Smooth muscle cell (in vitro differentiated cells): Measurements from ENCODE around the gene NDUFAF2. TPM values are rescaled to one million over a fixed set of nuclear protein-coding genes. Genes with fewer than 3 reads are reported as not detected.

ENCODE experiments used
- DNase-seq: peaks from one replicate; lab custom pipeline; 2025; ENCODE audit not compliant: unreplicated experiment; lab: John Stamatoyannopoulos, UW
- H2AFZ ChIP-seq: fragments of 200-600 bp; sonication (generic); 2 replicates; pipeline ENCODE4 v1.6.0; 2016; ENCODE audit warnings: antibody characterized with exemption, low read depth, mild to moderate bottlenecking
- H3F3A ChIP-seq: fragments of 200-600 bp; sonication (generic); 2 replicates; pipeline ENCODE4 v1.6.0; 2017; ENCODE audit warnings: antibody characterized with exemption, low read depth
- H3K27ac ChIP-seq: fragments of 200-600 bp; sonication (generic); 2 replicates; pipeline ENCODE4 v1.5.1; 2016; ENCODE audit warnings: low read depth, mild to moderate bottlenecking
- H3K27me3 ChIP-seq: fragments of 200-600 bp; sonication (generic); 2 replicates; pipeline ENCODE4 v1.6.1; 2016; ENCODE audit warnings: low read depth, mild to moderate bottlenecking
- H3K36me3 ChIP-seq: fragments of 200-600 bp; sonication (generic); 2 replicates; pipeline ENCODE4 v1.5.1; 2016; ENCODE audit warnings: low read depth
- H3K4me1 ChIP-seq: fragments of 200-600 bp; sonication (generic); 2 replicates; pipeline ENCODE4 v1.5.1; 2016; ENCODE audit warnings: low read depth
- H3K4me2 ChIP-seq: fragments of 200-600 bp; sonication (generic); 2 replicates; pipeline ENCODE4 v1.6.0; 2016; ENCODE audit warnings: mild to moderate bottlenecking
- H3K4me3 ChIP-seq: fragments of 200-600 bp; sonication (generic); 2 replicates; pipeline ENCODE4 v1.5.1; 2016; ENCODE audit warnings: mild to moderate bottlenecking
- H3K79me2 ChIP-seq: fragments of 200-600 bp; sonication (generic); 2 replicates; pipeline ENCODE4 v1.6.0; 2016; ENCODE audit warnings: low read depth, mild to moderate bottlenecking
- H3K9ac ChIP-seq: fragments of 200-600 bp; sonication (generic); 2 replicates; pipeline ENCODE4 v1.6.0; 2016; ENCODE audit warnings: low read depth
- H3K9me3 ChIP-seq: fragments of 200-600 bp; sonication (generic); replicated peaks from 2 replicates; pipeline ENCODE4 v1.5.1; 2016; ENCODE audit warnings: low read depth
- H4K20me1 ChIP-seq: fragments of 200-600 bp; sonication (generic); 2 replicates; pipeline ENCODE4 v1.6.0; 2016; ENCODE audit warnings: low read depth
- CTCF ChIP-seq: fragments of 200-600 bp; sonication (generic); IDR thresholded peaks from 2 replicates; pipeline ENCODE4 v1.5.1; 2017; ENCODE audit warnings: borderline replicate concordance, mild to moderate bottlenecking, antibody characterized with exemption; ENCODE audit not compliant: insufficient read depth, poor library complexity, severe bottlenecking
- WGBS: methylation state at CpG from one replicate; pipeline ENCODE4 v1.1.7; 2016; ENCODE audit warnings: low lambda C conversion rate; 5-methylcytosine and 5-hydroxymethylcytosine counted together
- polyA plus RNA-seq: library from polyadenylated mRNA; unstranded; fragments of >200 nt; fragmentation: Nextera tagmentation; extraction: Ambion mirVana; gene quantifications from 2 replicates; pipeline ENCODE4 v1.2.1, GENCODE V29; 2016
- total RNA-seq: library from RNA; depleted of rRNA; stranded (reverse); fragments of >200 nt; gene quantifications from 2 replicates; pipeline ENCODE4 v1.2.3, GENCODE V29; 2014

Gene NDUFAF2
- total and polyA plus RNA-seq, 2 experiments from 2014 or later: 39.1 to 71.2 TPM

GRCh38 chr5:61098251-61098995, 153.4 kb downstream of the NDUFAF2 start:
- Histone ChIP-seq H3K27me3 (no peaks in the 10 kb centered on the region), H2AFZ (no peak overlapping the region), H3K36me3 (peaks cover 15% of the 10 kb centered on the region), H3F3A (no peaks in the 10 kb centered on the region), H3K4me1 (no peaks in the 10 kb centered on the region), H3K4me3 (no peak overlapping the region), H3K79me2 (no peaks in the 10 kb centered on the region), H3K9me3 (no peaks in the 10 kb centered on the region), H3K4me2 (no peak overlapping the region), H3K9ac (no peak overlapping the region), H3K27ac (no peak overlapping the region), H4K20me1 (no peaks in the 10 kb centered on the region)
- TF ChIP-seq CTCF: no peak
- DNase-seq: no peak
- 86% methylated on average over 1 of the region's 1 CpG for WGBS

- Histone ChIP-seq H3F3A (no peaks in the 10 kb centered on the region), H3K27ac (no peak overlapping the region), H2AFZ (no peak overlapping the region), H3K36me3 (peaks cover 15% of the 10 kb centered on the region), H3K4me1 (no peaks in the 10 kb centered on the region), H3K9me3 (no peaks in the 10 kb centered on the region), H3K79me2 (no peaks in the 10 kb centered on the region), H3K9ac (no peak overlapping the region), H3K4me3 (no peak overlapping the region), H4K20me1 (no peaks in the 10 kb centered on the region), H3K4me2 (no peak overlapping the region), H3K27me3 (no peaks in the 10 kb centered on the region)
- 96% methylated on average over 4 of the region's 4 CpGs for WGBS
- no peak for TF ChIP-seq CTCF
- no peak for DNase-seq
These were observed 155.4 kb downstream of the NDUFAF2 start for GRCh38 chr5:61100437-61100836.

GRCh38 chr5:61114441-61114840, 169.4 kb downstream of the NDUFAF2 start:
- H3K9ac ChIP-seq: no peak overlapping the region
- H3K27ac ChIP-seq: no peak overlapping the region

More at GRCh38 chr5:61114441-61114840, 169.4 kb downstream of the NDUFAF2 start:
- H2AFZ ChIP-seq: no peak overlapping the region
- no peaks in the 10 kb centered on the region for H3K27me3 ChIP-seq
- no peaks in the 10 kb centered on the region for H3F3A ChIP-seq
- no peaks in the 10 kb centered on the region for H3K4me1 ChIP-seq
- H3K36me3 ChIP-seq: no peaks in the 10 kb centered on the region
- no peaks in the 10 kb centered on the region for H3K9me3 ChIP-seq
- H4K20me1 ChIP-seq: no peaks in the 10 kb centered on the region
- DNase-seq: no peak
- TF ChIP-seq CTCF: no peak
- 89% methylated on average over 1 of the region's 1 CpG for WGBS
- no peak overlapping the region for H3K4me3 ChIP-seq
- no peak overlapping the region for H3K4me2 ChIP-seq
- no peaks in the 10 kb centered on the region for H3K79me2 ChIP-seq
